AG08395 (cell line): Measurements from ENCODE around the gene CELF4.

ENCODE experiments used
- DNase-seq: peaks from one replicate; pipeline ENCODE4 v3.0.0; 2012; ENCODE audit warnings: mixed read lengths, low spot score

CELF4 gene

GRCh38 chr18:37524498-37525261 lies 40.9 kb downstream of the CELF4 start:
- no peak for DNase-seq

- no peak for DNase-seq
These were observed 41.5 kb downstream of the CELF4 start for GRCh38 chr18:37524139-37524497.

- no peak for DNase-seq
These were observed 43.8 kb downstream of the CELF4 start for GRCh38 chr18:37521510-37522465.

- no peak for DNase-seq
These were observed 45.1 kb downstream of the CELF4 start for GRCh38 chr18:37520508-37520907.

- DNase-seq: no peak
These were observed 46.0 kb downstream of the CELF4 start for GRCh38 chr18:37519510-37520135.

- DNase-seq: no peak
These were observed 49.2 kb downstream of the CELF4 start for GRCh38 chr18:37516361-37516853.

- no peak for DNase-seq
These were observed 50.6 kb downstream of the CELF4 start for GRCh38 chr18:37514953-37515352.

GRCh38 chr18:37512400-37512799 lies 53.2 kb downstream of the CELF4 start:
- no peak for DNase-seq

GRCh38 chr18:37511721-37512298 lies 53.8 kb downstream of the CELF4 start:
- no peak for DNase-seq

GRCh38 chr18:37509600-37509999 lies 56.0 kb downstream of the CELF4 start:
- DNase-seq: no peak

- DNase-seq: no peak
These were observed 57.4 kb downstream of the CELF4 start for GRCh38 chr18:37508207-37508606.

- no peak for DNase-seq
These were observed 58.4 kb downstream of the CELF4 start for GRCh38 chr18:37507239-37507638.

- no peak for DNase-seq
These were observed 59.6 kb downstream of the CELF4 start for GRCh38 chr18:37506001-37506400.

GRCh38 chr18:37505321-37505720 lies 60.3 kb downstream of the CELF4 start:
- no peak for DNase-seq

- no peak for DNase-seq
These were observed 63.0 kb downstream of the CELF4 start for GRCh38 chr18:37502601-37503000.

GRCh38 chr18:37502036-37502435 lies 63.6 kb downstream of the CELF4 start:
- no peak for DNase-seq

- DNase-seq: no peak
These were observed 64.5 kb downstream of the CELF4 start for GRCh38 chr18:37501136-37501535.

- no peak for DNase-seq
These were observed 65.7 kb downstream of the CELF4 start for GRCh38 chr18:37499913-37500312.

- DNase-seq: no peak
These were observed 66.6 kb downstream of the CELF4 start for GRCh38 chr18:37499044-37499443.

- no peak for DNase-seq
These were observed 67.6 kb downstream of the CELF4 start for GRCh38 chr18:37497853-37498518.

- DNase-seq: no peak
These were observed 69.0 kb downstream of the CELF4 start for GRCh38 chr18:37496568-37496967.

- no peak for DNase-seq
These were observed 70.2 kb downstream of the CELF4 start for GRCh38 chr18:37495354-37495753.
